VCaP (cell line): ENCODE results near the gene PDLIM7.
A peak's percentile ranks its signal among the peaks of the same experiment; 100 is the strongest.

ENCODE experiments used
- H3K27ac ChIP-seq: fragments of 450-650 bp; 2 replicates; pipeline ENCODE4 v1.5.1; 2017
- TF ChIP-seq, protein P1 (sequence below): fragments of 450-650 bp; conservative IDR thresholded peaks from 2 replicates; pipeline ENCODE4 v1.5.1; 2017; ENCODE audit warnings: mild to moderate bottlenecking, moderate library complexity

Gene PDLIM7

GRCh38 chr5:177509381-177509951 lies 12.1 kb upstream of the PDLIM7 start, which contains the start of gene DOK3:
DOK3 (minus strand) TSS chr5:177509826; CDS start chr5:177509540, 286 bp downstream.
- no peak within 1 kb of the TSS for H3K27ac ChIP-seq
- TF ChIP-seq, protein P1, sequence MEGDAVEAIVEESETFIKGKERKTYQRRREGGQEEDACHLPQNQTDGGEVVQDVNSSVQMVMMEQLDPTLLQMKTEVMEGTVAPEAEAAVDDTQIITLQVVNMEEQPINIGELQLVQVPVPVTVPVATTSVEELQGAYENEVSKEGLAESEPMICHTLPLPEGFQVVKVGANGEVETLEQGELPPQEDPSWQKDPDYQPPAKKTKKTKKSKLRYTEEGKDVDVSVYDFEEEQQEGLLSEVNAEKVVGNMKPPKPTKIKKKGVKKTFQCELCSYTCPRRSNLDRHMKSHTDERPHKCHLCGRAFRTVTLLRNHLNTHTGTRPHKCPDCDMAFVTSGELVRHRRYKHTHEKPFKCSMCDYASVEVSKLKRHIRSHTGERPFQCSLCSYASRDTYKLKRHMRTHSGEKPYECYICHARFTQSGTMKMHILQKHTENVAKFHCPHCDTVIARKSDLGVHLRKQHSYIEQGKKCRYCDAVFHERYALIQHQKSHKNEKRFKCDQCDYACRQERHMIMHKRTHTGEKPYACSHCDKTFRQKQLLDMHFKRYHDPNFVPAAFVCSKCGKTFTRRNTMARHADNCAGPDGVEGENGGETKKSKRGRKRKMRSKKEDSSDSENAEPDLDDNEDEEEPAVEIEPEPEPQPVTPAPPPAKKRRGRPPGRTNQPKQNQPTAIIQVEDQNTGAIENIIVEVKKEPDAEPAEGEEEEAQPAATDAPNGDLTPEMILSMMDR, result no peak

GRCh38 chr5:177508837-177509236 lies 11.4 kb upstream of the PDLIM7 start:
- no peak overlapping the region for H3K27ac ChIP-seq
- TF ChIP-seq, protein P1, result no peak

- H3K27ac ChIP-seq, result no peak overlapping the region
- TF ChIP-seq, protein P1, result no peak
Observed at GRCh38 chr5:177508221-177508611, 10.8 kb upstream of the PDLIM7 start.

GRCh38 chr5:177507596-177508220 lies 10.3 kb upstream of the PDLIM7 start:
- TF ChIP-seq, protein P1, result no peak
- no peak overlapping the region for H3K27ac ChIP-seq

GRCh38 chr5:177507165-177507564 lies 9.8 kb upstream of the PDLIM7 start:
- H3K27ac ChIP-seq, result no peak overlapping the region
- TF ChIP-seq, protein P1, result peak; percentile 26; the same call in 1 of the 2 replicates

- TF ChIP-seq, protein P1, result no peak
- no peak overlapping the region for H3K27ac ChIP-seq
Observed at GRCh38 chr5:177505075-177505474, 7.7 kb upstream of the PDLIM7 start.

- H3K27ac ChIP-seq, result no peak overlapping the region
Observed at GRCh38 chr5:177504086-177505056, 7.0 kb upstream of the PDLIM7 start.

More at GRCh38 chr5:177504086-177505056, 7.0 kb upstream of the PDLIM7 start:
- TF ChIP-seq, protein P1, result no peak
